Measurements from ENCODE around the gene ACCS.

GRCh38 chr11:44028401-44028800 lies 37.7 kb upstream of the ACCS start:
- TF ChIP-seq CTCF (IDR thresholded peaks at IDR 0.05) (no peak), POLR2A (IDR thresholded peaks at IDR 0.05) (no peak)

All from lower leg skin (tissue), 3 donors.